ENCODE measurements around the gene FHL5.
"Not testable (repeated sequence)": the region's sequence is repeated elsewhere in the genome, so short reads cannot be mapped to it uniquely, and the experiment has no call there.

FHL5 gene, protein sequence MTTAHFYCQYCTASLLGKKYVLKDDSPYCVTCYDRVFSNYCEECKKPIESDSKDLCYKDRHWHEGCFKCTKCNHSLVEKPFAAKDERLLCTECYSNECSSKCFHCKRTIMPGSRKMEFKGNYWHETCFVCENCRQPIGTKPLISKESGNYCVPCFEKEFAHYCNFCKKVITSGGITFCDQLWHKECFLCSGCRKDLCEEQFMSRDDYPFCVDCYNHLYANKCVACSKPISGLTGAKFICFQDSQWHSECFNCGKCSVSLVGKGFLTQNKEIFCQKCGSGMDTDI

DNA sequence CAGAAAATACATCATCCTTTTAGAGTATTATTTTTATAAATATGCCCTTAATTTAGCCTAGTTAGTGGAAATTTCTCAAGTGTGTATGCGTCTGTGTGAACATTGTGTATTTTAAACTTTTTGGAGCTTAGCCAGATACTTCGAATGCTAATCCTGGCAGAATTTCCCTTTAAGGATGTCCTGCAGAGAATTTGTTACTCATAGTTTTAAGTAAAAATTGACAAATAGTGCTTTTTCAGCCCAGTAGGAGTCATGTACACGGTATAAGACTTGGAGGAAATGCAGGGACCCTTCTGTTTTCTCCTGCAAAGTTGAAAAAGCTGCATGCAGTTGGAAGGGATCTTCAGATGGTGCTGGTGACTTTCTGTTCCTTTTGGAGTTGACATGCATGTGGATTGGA, at the start of gene FHL5:
TSS of gene FHL5 (plus strand) at position 243 of the 400 bp plus-strand sequence. CDS start 40,486 bp downstream, outside the sequence.
- DNase-seq: no peak

DNA sequence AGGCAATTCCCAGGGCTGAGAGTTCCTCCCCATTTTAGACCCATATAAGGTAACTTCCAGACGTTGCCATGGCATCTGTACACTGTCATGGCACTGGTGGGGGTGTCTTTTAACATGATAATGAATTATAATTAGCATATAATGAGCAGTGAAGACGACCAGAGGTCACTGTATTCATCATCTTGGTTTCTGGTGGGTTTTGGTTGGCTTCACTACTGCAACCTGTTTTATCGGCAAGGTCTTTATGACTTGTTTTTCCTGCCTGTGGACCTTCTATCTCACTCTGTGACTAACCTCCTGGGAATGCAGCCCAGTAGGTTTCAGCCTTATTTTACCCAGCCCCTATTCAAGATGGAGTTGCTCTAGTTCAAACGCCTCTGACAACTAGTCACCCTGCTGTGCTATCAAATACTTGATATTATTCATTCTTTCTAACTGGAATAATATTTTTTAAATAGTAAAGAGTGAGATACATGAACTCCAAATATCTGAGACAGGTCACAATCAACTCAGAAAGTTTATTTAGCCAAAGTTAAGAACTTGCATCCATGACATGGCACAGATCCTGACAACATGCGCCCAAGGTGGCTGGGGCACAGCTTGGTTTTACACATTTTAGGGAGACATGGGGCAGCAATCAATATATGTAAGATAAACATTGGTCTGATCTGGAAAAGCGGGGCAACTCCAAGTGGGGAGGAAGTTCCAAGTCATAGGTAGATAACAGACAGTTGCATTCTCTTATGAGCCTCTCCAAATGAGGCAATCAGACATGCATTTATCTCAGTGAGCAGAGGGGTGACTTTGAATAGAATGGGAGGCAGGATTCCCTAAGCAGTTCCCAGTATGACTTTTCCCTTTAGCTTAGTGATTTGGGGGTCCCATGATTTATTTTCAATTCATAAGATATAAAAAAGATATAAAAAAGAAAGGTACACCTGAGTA, 42.5 kb upstream of the FHL5 start:
- no peak for DNase-seq

DNA sequence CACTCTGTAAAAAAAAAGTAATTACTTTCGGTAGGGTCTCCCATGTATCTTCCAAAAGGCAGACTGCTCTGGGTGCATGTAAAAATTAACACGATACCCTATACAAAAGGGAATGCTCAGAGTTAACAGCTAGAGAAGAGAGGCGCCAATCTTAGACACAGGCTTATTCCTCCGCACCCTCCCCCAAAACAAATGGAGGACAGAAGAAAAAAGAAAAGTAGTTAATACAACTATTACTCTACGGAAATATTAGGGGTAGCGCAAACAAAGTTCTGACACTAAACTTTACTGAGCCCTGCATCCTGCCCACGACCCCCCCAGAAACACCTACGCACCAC, 41.7 kb upstream of the FHL5 start:
- no peak for DNase-seq

DNA sequence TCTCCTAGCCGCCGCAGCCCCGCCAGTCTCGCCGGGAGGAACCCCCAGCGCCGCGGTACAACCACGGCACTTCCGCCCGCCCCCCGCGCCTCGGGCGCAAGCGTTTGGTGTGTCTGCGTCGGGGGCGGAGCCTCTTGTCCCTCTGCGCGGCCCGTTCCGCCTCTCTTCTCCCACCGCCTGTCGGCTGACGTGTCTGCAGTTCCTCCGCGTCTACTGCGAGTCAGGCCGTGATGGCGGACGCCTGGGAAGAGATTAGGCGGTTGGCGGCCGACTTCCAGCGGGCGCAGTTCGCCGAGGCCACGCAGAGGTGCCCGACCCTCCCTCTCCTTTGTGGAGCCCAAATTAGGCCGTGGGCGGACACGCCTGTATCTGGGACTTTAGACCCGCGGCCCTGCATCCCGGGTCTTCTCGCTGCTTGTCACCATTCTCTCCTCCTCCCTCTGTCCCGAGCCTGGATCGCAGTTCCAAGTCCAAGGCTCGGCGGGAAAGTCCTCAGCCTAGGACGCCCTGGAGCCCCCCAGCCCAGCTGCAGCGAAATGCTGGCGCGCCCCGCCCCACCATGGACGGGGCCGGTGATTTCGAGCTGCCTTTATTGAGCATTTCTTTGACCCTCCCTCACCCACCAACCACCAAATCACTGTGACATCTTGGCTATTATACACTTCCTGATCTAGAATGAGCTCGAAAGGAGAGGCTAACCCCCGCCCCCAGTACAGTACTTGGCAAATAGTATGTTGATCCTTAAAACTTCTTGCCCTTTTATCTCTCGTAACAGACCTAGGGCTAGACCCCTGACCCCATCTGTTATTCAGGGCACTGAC, 41.1 kb upstream of the FHL5 start, which contains the start of gene UFL1:
TSS of gene UFL1 (plus strand) at position 163 of the 821 bp plus-strand sequence. CDS start at position 231, 68 bp downstream.
- DNase-seq: peak; percentile 93 to 94

DNA sequence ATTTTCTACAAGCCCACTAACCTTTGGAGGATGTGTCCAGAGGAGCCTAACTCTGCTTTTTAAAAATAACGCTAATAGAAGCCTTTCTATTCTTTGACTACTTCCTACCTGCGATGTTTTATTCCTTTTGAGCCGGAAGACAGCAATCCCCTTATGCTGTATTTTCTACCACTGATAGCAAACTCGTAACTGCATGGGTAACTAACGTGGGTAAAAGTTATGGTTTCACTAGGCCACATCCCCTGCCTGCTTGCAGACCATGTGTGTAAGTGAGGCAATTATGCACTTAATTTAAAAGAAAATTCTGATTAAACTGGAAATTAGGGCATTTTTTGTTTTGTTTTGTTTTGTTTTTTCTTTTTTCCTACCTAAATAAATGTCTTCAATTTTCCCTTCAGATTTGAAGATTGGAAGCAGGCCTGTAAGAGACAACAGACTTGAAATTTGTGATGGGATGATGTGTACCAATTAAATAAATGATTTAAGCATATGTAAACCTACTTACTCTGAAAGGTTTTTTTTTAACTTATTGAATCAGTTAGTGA, 40.4 kb upstream of the FHL5 start:
- peak in 1 of 2 donors; percentile 8 for DNase-seq

DNA sequence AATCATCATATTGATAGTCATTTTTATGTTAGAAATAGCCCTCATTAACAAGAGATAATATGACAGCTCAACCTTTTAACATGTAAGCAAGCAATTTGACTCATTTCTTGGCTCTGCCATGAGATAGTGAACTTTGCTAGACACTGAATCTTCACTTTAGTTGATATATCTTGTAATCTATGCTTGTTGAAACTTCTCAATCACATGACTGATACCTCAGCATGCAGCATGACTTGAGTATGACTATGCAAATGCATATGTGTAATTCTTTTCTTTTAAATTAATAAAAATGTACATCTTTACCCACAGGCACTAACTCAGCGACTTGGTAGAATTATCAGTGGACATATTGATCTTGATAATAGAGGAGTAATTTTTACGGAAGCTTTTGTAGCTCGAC, 34.7 kb upstream of the FHL5 start:
- DNase-seq: no peak

DNA sequence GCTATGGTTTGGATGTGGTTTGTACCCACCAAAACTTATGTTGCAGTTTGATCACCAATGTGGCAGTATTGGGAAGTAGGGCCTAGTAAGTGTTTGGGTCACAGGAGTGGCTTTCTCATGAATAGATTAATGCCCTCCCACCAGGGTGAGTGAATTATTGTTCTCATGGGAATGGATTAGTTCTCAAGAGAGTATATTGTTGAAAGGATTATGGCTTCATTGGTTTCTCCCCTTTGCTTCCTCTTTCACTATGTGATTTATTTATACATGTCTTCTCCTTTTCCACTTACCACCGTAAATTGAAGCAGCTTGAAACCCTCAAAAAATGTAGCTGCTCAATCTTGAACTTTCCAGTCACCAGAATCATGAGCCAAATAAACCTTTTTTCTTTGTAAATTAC, 30.5 kb upstream of the FHL5 start:
- DNase-seq: no peak

DNA sequence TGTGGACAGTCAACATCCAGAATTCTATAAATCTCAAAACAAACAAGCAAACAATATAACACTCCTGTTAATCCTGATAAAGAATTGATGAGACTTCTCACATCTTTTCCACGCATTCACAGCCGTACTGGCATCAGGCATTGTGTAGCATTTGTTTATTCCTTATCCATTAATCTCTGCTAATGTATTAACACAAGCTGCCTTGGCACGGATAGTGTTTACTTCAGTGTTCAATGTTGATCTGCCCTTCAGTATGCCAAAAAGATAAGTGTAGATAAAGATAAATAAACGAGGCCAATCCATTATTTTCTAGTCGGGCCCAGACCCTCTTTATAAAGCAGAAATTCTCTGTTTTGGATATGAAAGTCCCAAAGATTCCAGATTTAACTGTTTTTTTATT, 25.2 kb upstream of the FHL5 start:
- DNase-seq: no peak

DNA sequence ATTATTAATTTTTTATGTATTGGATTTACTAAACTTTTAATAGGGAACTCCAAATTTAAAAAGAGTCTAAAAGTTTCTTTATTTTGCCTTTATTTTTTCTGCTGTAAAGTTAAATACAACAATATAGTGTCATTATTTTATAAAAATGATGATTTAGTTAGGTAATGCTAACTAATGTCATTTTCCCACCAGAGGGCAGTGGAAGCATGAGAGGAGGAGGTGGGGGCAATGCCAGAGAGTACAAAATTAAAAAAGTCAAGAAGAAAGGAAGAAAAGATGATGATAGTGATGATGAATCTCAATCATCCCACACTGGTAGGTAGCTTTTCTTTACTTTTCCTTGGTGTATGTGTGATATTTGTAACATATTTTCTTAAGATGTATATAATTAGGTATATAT, 20.2 kb upstream of the FHL5 start:
- DNase-seq: no peak

DNA sequence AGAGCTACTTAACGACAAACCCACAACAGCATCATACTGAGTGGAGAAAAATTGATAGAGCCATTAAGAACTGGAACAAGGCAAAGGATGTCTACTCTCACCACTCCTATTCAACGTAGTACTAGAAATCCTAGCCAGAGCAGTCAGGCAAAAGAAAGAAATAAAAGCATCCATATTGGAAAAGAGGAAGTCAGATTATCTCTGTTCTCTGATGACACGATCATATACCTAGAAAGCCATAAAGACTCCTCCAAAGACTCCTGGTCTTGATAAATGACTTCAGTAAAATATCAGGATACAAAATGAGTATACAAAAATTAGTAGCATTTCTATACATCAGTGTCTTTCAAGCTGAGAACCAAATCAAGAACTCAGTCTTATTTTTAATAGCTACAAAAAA, 17.0 kb upstream of the FHL5 start:
- DNase-seq: no peak

DNA sequence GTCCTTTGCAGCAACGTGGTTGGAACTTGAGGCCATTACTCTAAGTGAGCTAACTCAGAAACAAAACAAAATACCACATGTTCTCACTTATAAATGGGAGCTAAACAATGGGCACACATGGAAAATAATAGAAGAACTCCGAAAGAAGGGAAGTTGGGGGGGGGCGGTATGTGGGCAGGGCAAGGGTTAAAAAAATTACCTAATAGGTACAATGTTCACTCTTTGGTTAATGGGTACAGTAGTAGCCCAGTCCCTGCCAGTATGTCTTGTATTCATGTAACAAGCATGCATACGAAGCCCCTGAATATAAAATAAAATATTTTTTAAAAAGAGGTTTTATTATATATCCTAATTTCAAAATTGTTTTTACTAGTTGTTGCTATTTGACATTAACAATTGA, 15.3 kb upstream of the FHL5 start:
- no peak for DNase-seq

DNA sequence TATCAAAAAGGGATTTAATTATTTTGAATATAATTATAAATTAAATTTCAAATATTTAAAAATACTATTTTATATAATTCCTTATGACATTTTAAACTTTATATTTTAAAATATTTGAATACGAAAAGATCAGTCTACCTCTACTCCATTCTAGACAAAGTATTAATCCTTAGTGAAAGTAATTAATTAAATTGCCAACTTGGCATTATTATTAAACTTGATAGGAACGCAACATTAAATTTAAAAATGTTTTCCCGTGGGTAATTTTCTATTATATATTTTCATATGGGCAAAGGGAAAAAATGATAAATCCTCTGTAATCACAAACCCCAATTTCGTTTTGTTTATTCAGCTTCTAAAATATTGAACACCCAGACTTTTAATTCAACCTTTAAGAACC, 8.4 kb upstream of the FHL5 start:
- no peak for DNase-seq

DNA sequence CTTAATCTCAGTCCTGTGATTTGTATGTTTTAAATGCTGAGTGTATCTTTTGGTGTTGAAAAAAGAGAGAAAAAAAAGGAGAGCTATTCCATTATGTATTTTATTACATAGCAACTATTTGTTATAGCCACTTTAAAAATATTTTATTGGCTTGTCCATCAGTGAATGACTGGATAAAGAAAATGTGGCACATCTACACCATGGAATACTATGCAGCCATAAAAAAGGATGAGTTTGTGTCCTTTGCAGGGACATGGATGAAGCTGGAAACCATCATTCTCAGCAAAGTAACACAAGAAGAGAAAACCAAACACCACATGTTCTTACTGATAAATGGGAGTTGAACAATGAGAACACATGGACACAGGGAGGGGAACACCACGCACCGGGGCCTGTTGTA, 3.2 kb upstream of the FHL5 start:
- not testable (repeated sequence) for DNase-seq

DNA sequence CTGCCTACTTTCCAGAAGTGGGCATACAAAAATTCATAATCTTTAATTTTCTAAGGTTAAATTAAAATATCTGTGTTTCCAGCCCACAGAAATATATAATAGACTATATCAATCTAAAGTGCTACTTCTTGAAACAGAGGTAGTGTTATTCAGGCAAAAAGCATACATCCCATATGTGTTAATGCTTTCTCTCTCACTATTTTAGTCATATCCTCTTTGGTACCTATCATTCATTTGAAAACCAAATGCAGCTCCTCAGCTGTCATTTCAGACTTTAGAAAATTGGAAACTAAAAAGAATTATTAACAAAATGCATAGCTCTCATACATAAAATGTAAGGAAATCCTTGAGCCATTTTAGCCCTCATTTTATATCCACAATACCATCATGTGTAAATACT, 925 bp downstream of the FHL5 start:
- no peak for DNase-seq

DNA sequence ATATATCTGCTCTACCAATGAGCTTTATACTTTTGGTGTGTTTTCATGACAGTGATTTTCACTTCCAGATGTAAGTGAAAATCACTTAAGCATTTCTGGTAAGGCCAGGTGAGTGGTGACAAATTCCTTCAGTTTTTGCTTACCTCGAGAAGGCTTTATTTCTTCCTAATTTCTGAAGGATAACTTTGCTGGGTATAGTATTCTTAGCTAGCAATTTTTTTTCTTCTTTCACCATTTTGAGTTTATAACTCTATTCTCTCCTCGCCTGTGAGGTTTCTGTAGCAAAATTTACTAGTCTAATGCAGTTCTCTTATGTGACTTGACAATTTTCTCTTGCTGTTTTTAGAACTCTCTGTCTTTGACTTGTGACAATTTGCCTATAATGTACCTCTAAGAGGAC, 7.1 kb downstream of the FHL5 start:
- DNase-seq: no peak

DNA sequence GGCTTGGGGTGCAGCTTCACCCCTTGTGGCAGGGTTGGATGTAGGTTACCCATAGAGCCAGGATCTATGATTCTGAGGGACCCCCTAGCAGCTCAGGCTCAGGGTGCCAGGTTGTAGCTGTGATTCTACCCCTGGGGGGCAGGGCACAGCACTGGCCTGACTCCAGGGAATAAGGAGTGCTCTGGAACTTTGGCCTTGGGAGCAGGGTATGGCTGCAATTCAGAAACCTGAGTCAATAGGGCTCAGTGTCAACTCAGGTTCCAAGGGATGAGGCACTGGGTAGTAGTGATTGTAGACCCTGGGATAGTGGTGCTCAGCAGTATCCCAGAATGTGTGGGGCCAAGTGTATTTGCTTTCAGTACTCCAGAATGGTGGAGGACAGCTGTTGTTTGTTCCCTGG, 8.6 kb downstream of the FHL5 start:
- DNase-seq: no peak

DNA sequence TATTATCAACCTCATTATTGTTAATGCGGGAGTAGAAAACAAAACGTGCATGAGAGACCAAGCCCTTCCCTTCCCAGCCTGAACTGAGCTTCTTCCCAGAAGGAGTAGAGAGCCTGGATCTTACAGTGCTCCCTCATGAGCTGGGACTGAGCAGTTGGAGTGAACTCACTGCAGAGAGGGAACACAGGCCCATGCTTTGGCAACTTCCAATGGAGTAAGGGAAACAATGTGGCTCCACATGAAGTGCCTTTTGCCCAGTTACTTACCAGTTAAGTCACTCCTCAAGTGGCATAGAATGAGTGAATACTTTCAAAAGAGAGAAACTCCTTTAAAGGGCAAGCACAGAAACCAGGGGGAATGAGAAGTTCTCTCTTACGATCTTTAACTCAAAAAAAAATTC, 12.4 kb downstream of the FHL5 start:
- DNase-seq: no peak

DNA sequence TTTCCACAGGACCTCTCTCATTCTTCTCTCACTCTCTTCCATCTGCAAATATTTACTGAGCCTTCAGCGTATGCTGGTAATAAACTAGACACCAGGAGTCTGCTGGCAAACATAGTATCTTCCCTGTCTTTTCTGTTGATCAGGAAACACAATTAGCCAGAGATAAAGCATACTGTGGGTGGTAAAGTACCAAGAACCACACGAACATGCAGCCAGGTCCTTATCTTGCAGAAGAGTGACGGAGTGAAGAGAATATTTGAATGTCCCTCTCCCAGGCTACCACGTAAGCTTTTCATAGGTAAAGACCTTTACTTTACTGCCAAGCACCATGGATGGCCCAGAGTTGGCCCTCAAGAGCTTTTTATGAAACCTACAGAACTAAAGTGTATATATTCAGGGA, 13.3 kb downstream of the FHL5 start:
- DNase-seq: no peak

DNA sequence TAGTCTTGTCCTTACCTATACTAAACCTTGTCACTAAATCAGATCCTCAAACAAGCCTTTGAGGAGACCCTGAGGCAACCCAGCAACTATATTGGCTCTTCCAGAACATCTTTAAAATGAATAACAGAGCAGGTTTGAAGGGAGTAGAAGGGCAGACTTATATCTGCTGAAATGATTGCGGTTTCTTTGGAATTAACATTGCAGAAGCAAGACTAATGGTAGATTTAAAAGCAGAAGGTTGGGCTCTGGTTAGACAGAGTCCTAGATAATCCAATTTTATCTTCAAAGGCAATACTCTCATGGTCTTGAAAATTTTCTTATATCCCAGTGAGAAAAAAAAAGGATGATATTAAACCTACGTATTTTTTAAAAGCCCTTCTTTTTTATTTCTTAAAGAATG, 19.1 kb downstream of the FHL5 start:
- DNase-seq: no peak

DNA sequence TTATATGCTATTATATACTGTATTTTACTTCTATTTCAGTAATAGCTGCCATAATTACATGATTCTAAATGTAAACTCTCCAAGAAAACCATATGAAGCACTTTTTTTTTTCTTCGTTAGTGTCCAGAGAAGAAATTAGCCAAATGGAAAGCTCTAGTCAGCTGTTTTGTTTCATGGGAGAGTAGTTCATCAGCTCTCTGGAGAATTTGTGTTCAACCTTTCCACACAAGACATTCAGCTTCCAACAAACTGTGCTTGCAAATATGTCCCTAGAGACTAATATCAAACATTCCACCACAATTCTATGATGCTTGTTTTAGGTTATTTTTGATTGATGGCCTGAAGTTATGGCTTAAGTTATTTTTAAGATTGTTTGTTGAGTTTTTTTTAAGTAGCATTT, 19.5 kb downstream of the FHL5 start:
- no peak for DNase-seq

DNA sequence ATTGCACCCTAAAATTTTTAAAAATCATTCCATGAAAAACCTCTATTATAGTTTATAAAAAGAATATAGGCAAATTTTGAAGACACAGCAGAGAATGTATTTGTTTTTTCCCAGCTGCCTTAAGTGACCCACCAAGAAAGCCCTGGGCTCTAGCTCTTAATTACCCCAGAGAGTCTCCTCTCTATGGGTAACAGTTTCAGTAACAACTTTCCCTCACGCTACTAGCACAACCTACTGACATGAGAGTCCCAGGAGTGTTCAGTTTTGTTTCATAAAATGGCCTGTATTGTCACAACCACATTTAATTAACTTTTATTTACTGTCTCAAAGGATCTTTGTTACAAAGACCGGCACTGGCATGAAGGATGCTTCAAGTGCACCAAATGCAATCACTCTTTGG, 41.5 kb downstream of the FHL5 start:
- no peak for DNase-seq

DNA sequence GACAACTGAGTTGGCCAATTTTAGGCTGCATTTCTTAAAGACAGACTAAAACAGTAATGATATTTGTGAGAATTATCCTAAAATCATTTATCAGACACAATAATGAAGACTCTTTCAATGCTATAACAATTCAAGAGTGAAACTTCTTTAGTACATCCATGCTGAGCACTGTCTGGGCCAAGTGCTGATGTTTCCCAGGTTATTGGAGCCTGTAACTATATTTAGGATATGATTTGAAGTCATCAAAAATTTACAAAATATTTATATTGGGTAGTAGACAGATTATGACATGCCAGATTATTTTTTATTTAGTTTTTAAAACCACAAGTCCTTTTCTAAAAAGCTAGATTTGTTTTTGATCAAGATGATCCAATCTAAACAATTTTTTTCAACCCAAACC, 45.1 kb downstream of the FHL5 start:
- DNase-seq: no peak

DNA sequence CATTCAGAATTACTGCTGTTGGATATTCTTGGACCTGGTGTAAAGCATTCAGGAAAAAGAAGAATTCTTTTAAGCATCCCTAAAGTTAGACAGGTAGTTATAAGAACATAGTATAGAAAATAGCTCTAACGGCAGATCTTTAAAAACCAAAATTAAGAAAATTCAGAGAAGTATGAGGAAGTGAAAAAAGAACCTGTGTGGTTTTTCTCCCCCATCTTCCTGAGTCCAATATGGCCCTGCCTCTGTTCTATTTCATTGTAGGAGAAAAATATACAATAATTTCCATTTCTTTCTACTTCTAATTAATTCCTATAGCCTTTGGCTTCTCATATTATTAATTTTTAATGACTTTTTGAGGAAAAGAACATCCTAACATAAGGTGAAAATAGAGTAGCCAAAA, 47.1 kb downstream of the FHL5 start:
- DNase-seq: no peak
